PC-9 (cell line): Measurements from ENCODE around the gene HOMEZ. TPM values are rescaled to one million over a fixed set of nuclear protein-coding genes. Genes with fewer than 3 reads are reported as not detected.

ENCODE experiments used
- BruUV-seq: library from RNA; stranded (reverse); fragments of 400-500 nt; replicated peaks from 2 replicates; lab custom pipeline; 2021; lab: Mats Ljungman, UMichigan
- CTCF ChIA-PET: fragments of 300-600 bp; sonication (Branson Sonifier 250); formaldehyde crosslinking; loops from one replicate; lab custom pipeline; 2022; ENCODE audit warnings: antibody characterized with exemption; lab: Charles Lee
- POLR2A ChIA-PET: fragments of 300-600 bp; sonication (Branson Sonifier 250); formaldehyde crosslinking; loops from one replicate; lab custom pipeline; 2022; ENCODE audit warnings: antibody characterized with exemption; ENCODE audit not compliant: unreplicated experiment; lab: Charles Lee
- DNase-seq, 2 experiments: peaks; one replicate each; pipeline versions ENCODE4 v3.0.0 to v3.0.0-alpha.2; 2015 to 2022; ENCODE audit warnings: mixed read lengths in 1 of 2
- H2AFZ ChIP-seq: fragments of 200-600 bp; sonication (generic); 2 replicates; pipeline ENCODE4 v1.8.1; 2017; ENCODE audit warnings: antibody characterized with exemption
- H3F3A ChIP-seq: fragments of 200-600 bp; sonication (generic); 2 replicates; pipeline ENCODE4 v1.8.1; 2017; ENCODE audit warnings: antibody characterized with exemption, mild to moderate bottlenecking, low read depth; ENCODE audit not compliant: insufficient read depth
- H3K27ac ChIP-seq: fragments of 200-600 bp; sonication (generic); 2 replicates; pipeline ENCODE4 v1.6.1; 2016; ENCODE audit warnings: mixed run types
- H3K27me3 ChIP-seq: fragments of 200-600 bp; sonication (generic); 2 replicates; pipeline ENCODE4 v1.6.1; 2016; ENCODE audit warnings: low read depth, mixed run types; ENCODE audit not compliant: insufficient read depth
- H3K36me3 ChIP-seq: fragments of 200-600 bp; sonication (generic); 2 replicates; pipeline ENCODE4 v1.6.1; 2016; ENCODE audit warnings: low read depth, mixed run types
- H3K4me1 ChIP-seq: fragments of 200-600 bp; sonication (generic); replicated peaks from 2 replicates; pipeline ENCODE4 v1.6.1; 2016; ENCODE audit warnings: mixed run types; ENCODE audit not compliant: insufficient read depth
- H3K4me2 ChIP-seq: fragments of 200-600 bp; sonication (generic); 2 replicates; pipeline ENCODE4 v1.6.1; 2017; ENCODE audit warnings: mixed run types
- H3K4me3 ChIP-seq: fragments of 200-600 bp; sonication (generic); 2 replicates; pipeline ENCODE4 v1.6.1; 2016; ENCODE audit warnings: mixed run types
- H3K79me2 ChIP-seq: fragments of 200-600 bp; sonication (generic); 2 replicates; pipeline ENCODE4 v1.6.1; 2017; ENCODE audit warnings: low read depth, mixed run types
- H3K9me2 ChIP-seq: fragments of 200-600 bp; sonication (generic); 2 replicates; pipeline ENCODE4 v1.8.1; 2017; ENCODE audit warnings: mild to moderate bottlenecking; ENCODE audit not compliant: insufficient read depth
- H3K9me3 ChIP-seq: fragments of 200-600 bp; sonication (generic); 2 replicates; pipeline ENCODE4 v1.8.1; 2016; ENCODE audit warnings: low read depth; ENCODE audit not compliant: insufficient read depth
- H4K20me1 ChIP-seq: fragments of 200-600 bp; sonication (generic); 2 replicates; pipeline ENCODE4 v1.8.1; 2017; ENCODE audit not compliant: insufficient read depth
- CTCF ChIP-seq: fragments of 200-600 bp; sonication (generic); conservative IDR thresholded peaks from 2 replicates; pipeline ENCODE4 v1.6.1; 2017; ENCODE audit warnings: mixed run types, antibody characterized with exemption, mild to moderate bottlenecking, moderate library complexity
- EZH2 ChIP-seq: fragments of 200-600 bp; sonication (generic); IDR thresholded peaks from 2 replicates; pipeline ENCODE4 v1.8.0; 2017; ENCODE audit warnings: antibody characterized with exemption, low read depth
- intact Hi-C: fragments of 100-400 bp; cut with micrococcal nuclease; formaldehyde crosslinking; loops from one replicate; pipeline ENCODE4 v1.10.0; 2022; ENCODE audit not compliant: unreplicated experiment
- total RNA-seq: library from RNA; stranded (reverse); gene quantifications from 2 replicates; pipeline ENCODE4 v1.2.3, GENCODE V29; 2021

HOMEZ gene
- total RNA-seq, 1 experiment from 2014 or later: 14.0 TPM

- peaks cover 18% of the 10 kb centered on the region; the same call in 1 of the 2 replicates for H3F3A ChIP-seq
- no peak overlapping the region for H3K27ac ChIP-seq
- H3K27me3 ChIP-seq: no peaks in the 10 kb centered on the region
- no peaks in the 10 kb centered on the region for H3K9me2 ChIP-seq
- no peak for DNase-seq
- intact Hi-C loops: no loop called here
- no peak overlapping the region for H3K4me3 ChIP-seq
- CTCF ChIA-PET: no interaction called here
- peaks cover 32% of the 10 kb centered on the region for H3K4me1 ChIP-seq
- H3K4me2 ChIP-seq: no peak overlapping the region
- BruUV-seq: no TSS peak
- TF ChIP-seq CTCF (no peak), EZH2 (no peak)
- no peaks in the 10 kb centered on the region for H3K9me3 ChIP-seq
- H3K79me2 ChIP-seq: no peaks in the 10 kb centered on the region
- H2AFZ ChIP-seq: no peak overlapping the region
- H3K36me3 ChIP-seq: no peaks in the 10 kb centered on the region
- no peaks in the 10 kb centered on the region for H4K20me1 ChIP-seq
- POLR2A ChIA-PET: no interaction called here
Measured at GRCh38 chr14:23248601-23249000, 37.3 kb downstream of the HOMEZ start.

GRCh38 chr14:23245282-23245681, 40.6 kb downstream of the HOMEZ start:
- CTCF ChIA-PET: no interaction called here
- no peak overlapping the region for H3K4me2 ChIP-seq
- H3K36me3 ChIP-seq: no peaks in the 10 kb centered on the region
- DNase-seq: no peak
- BruUV-seq: no TSS peak
- TF ChIP-seq CTCF (no peak), EZH2 (no peak)
- no peak overlapping the region for H3K27ac ChIP-seq
- H3K9me2 ChIP-seq: no peaks in the 10 kb centered on the region
- H3F3A ChIP-seq: peaks cover 4% of the 10 kb centered on the region; the same call in 1 of the 2 replicates
- POLR2A ChIA-PET: no interaction called here
- H3K79me2 ChIP-seq: no peaks in the 10 kb centered on the region
- intact Hi-C loops: no loop called here
- no peaks in the 10 kb centered on the region for H4K20me1 ChIP-seq
- no peaks in the 10 kb centered on the region for H3K9me3 ChIP-seq
- no peaks in the 10 kb centered on the region for H3K27me3 ChIP-seq
- no peak overlapping the region for H2AFZ ChIP-seq
- no peak overlapping the region for H3K4me3 ChIP-seq
- peaks cover 10% of the 10 kb centered on the region for H3K4me1 ChIP-seq

GRCh38 chr14:23243066-23243465, 42.9 kb downstream of the HOMEZ start:
- CTCF ChIA-PET: no interaction called here
- Histone ChIP-seq H3K36me3 (no peaks in the 10 kb centered on the region), H3K4me2 (no peak overlapping the region), H3K4me1 (peaks cover under 1% of the 10 kb centered on the region; the same call in 1 of the 2 replicates), H2AFZ (no peak overlapping the region), H3K27me3 (no peaks in the 10 kb centered on the region), H3K27ac (no peak overlapping the region), H4K20me1 (no peaks in the 10 kb centered on the region), H3K9me2 (no peaks in the 10 kb centered on the region), H3K9me3 (no peaks in the 10 kb centered on the region), H3K79me2 (no peaks in the 10 kb centered on the region), H3F3A (no peaks in the 10 kb centered on the region), H3K4me3 (no peak overlapping the region)
- no TSS peak for BruUV-seq
- no peak for DNase-seq
- intact Hi-C loops: no loop called here
- TF ChIP-seq EZH2: no peak
- no peak for TF ChIP-seq CTCF
- POLR2A ChIA-PET: no interaction called here
